GM18517 (cell line): ENCODE results near the gene TBL3.
"Not testable (repeated sequence)": the region's sequence is repeated elsewhere in the genome, so short reads cannot be mapped to it uniquely, and the experiment has no call there.

Source experiments
- ATAC-seq: cut with Tn5 transposase; IDR thresholded peaks from one replicate; pipeline ENCODE4 v1.9.1; 2021; ENCODE audit warnings: mild to moderate bottlenecking, moderate library complexity; ENCODE audit not compliant: unreplicated experiment

Gene TBL3

GRCh38 chr16:1998852-1999801 lies 27.3 kb downstream of the TBL3 start:
- ATAC-seq = no peak

DNA sequence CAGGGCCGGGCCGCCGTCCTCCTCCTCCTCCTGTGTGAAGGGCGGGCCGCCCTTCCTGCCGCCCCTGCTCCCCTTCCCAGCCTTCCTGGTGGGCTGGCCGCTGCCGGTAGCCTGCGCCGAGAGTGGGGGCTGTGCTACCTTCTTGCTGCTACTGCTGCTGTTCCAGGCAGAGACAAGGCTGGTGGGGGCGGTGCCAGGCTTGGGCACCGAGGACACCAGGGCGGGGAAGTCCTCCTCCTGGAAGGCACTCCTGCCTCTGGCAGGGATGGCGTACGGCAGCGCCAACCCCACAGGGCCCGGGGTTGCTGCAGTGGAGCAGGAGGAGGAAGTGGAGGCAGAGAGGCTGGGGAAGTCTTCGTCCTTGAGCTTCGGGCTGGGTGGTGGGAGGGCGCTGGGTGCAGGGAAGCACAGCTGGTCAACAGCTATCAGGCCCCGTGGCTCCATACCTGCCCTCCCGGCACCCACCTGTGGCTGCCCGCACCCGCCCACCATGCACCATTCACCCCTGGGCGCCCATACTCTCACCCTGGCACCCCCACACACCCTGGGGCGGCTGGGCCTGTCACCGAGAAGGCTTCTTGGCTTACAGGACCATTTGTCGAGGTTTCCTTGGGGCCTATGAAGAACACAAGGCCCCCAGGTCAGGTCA lies 28.1 kb downstream of the TBL3 start:
- no peak for ATAC-seq

- ATAC-seq = no peak
Measured at GRCh38 chr16:2001035-2001434, 29.2 kb downstream of the TBL3 start.

GRCh38 chr16:2001456-2002355 lies 29.9 kb downstream of the TBL3 start:
- ATAC-seq = no peak

- no peak for ATAC-seq
Measured at GRCh38 chr16:2002406-2003230, 30.8 kb downstream of the TBL3 start.

DNA sequence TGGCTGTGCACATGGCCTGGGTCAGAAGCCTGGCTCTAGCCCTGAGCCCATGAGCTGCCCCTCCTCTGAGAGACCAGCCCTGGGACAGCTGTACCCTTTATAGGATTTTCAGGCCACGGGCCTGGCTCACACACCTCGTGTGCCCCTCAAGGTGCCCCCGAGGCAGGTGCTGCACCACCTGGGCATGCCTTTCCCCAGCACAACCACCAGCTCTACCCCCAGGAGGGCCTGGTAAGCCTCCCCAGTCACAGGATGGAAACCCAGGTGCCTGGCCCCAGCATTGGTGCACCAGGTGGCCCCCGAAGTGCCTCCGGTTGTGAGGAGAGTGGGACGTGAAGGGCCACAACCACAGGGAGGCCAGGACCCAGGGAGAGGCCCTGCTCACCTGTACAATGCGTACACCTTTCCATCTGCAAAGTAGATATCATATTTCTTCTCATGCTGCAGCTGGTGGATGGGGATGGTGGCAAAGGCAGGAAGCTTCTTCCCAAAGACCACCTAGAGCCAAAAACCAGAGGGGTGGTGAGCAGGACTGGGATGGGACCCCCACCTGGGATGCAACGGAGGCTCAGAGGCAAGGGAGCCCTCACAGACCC lies 31.5 kb downstream of the TBL3 start:
- ATAC-seq = no peak

DNA sequence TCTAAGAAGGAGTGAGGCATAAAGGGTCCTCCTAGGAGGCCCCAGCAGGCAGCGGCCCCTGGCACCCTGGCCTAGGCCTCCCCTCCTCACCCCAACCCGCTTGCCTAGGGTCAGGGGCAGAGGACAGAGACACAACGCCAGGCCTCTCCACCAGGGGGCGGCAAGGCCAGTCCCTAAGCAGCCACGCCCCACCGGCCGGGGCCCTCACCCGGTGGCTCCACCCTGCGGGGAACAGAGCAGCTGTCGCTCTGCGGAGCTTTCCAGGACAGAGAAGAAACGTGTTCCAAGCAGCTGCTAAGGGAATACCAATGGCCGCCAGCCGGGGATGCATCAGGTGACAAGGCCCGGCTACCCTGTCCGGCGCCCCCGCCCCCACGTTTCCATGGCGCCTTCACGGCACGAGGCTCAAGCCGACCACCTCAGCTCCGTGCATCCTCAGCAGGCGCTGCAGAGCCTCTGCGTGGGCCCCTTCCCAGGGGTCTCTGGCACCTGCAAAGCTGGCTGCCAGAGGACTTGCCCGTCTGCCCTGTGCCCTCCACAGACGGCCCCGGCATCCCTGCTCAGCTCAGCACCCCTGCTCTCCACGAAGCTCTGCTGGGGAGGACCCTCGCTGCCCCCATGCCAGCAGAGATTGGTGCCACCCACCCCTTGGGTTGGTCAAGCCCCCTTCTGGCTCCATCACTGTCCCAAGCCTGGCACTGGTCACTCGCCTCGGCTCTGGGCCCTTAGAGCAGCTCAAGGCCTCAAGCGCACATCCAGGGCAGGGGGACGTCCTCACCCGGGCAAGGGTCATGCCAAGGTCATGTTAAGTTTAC lies 32.2 kb downstream of the TBL3 start:
- no peak for ATAC-seq

- no peak for ATAC-seq
Measured at GRCh38 chr16:2004795-2005517, 33.1 kb downstream of the TBL3 start.

GRCh38 chr16:2005646-2006045 lies 33.8 kb downstream of the TBL3 start:
- ATAC-seq = no peak

- ATAC-seq = no peak
Measured at GRCh38 chr16:2006317-2006716, 34.5 kb downstream of the TBL3 start.

DNA sequence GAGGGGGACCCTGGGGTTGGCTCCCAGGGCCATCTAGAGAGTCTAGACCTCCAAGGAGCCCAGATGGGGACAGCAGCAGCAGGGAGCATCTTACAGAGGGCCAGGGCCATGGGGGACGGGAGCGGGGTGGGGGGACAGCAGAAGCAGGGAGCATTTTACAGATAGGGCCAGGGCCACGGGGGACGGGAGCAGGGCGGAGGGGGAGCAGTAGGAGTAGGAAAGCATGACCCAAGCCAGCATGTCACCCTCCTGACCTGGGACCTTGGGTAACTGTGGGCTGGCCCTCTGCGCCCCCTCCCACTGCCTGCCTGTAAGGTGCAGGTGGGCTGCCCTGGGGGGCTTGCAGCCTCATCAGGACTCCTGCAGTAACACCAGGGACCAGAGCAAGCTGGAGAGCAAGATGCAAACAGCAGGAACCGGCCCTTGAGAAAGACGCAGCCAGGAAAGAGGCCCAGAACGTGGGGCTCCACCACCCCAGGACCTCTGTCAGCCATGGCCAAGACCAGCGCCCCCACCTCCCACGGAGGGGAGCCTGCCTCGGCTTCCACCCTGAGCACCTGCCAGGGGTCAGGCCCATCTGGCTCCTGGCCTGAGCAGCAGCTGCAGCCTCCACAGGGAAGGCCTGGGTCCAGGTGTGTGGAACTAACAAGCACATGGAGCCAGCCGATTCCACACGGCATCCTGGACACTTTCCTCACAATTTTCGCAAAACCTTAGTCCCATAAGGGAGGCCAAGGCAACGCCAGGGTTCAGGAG lies 35.4 kb downstream of the TBL3 start:
- ATAC-seq = no peak

DNA sequence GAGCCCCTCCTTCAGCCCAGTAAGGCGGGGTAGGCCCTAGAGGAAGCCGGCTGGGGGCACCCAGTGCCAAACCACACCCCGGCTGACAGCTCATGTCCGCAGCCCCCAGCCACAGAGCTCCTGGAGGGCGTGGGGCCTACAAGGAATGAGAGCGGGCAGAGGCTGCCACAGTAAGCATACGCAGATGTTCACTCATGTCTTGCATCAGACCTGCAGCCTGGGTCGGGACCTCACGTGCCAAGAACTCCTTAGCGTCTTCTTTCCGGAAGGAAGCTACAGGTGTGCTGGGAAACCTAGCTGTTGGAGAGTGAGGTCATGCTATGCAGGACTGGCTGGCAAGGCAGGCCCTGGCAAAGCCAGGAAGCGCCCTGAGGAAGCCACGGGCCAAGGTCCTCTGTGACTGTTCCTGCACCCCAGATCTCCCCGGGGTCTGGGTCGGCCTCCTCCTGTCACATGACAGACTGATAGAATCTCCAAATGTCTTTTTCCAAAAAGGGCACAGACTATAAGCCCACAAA lies 36.2 kb downstream of the TBL3 start:
- ATAC-seq = no peak

GRCh38 chr16:2008631-2009163 lies 36.8 kb downstream of the TBL3 start:
- no peak for ATAC-seq

DNA sequence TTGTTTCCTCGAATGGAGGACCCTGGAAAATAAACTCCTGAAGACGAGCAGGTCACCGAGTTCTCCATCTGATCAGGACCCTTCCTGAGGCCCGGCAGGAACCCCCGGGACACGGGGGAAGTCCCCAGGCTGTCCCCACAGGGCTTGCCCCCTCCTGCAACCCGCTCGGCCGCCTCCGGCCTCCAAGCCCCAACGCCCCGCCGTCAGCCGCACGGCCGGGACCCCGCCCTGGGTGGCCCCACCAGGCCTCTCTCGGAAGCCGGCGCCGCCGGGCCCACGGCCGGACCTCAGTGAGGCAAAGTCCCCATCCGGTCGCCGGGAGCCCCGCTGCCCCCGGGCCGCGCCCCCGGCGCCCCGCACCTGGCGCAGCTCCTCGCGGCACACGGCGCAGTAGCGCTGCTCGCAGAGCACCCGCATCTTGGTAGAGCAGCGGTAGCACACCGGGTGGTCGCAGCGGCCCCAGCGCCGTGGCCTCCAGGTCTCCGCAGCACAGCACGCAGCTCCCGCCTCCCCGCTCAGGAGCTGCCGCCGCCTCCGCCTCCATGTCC lies 37.4 kb downstream of the TBL3 start:
- peak; percentile 36 for ATAC-seq

DNA sequence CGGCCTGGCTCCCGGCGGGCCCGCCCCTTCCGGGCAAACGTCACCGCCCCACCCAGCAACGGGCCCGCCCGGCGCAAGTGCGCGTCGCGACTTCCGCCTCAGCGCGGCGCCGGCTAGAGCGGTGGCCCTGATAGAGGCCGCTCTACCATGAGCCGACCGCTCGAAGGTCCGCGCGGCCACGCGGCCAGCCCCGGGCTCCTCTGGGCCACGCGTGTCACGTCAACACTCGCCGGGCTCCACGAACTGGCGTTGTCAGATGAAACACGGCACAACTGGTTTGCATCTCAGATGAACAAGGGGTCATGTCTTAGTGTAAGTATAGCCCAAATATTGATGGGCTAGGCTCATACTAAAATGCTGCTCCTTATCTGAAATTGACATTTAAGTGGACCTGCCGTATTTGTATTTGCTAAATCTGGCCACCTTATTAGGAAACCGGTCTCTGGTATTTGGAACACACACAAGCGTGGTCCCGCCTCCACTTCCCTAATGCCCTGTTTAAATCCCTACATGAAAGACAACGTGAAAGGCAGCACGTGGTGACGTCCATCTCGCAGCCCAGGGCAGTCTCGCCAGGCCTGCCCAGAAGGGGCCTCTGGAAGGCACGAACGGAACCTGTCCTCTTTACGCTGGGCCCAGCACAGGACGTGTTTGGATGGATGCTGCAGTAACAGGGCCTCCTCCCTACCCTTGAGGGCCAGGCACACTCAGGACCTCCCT lies 38.1 kb downstream of the TBL3 start, which contains the start of gene ZNF598:
Gene ZNF598, minus strand, starts transcription at position 31 of the 720 bp plus-strand sequence.
- ATAC-seq = peak; percentile 53

DNA sequence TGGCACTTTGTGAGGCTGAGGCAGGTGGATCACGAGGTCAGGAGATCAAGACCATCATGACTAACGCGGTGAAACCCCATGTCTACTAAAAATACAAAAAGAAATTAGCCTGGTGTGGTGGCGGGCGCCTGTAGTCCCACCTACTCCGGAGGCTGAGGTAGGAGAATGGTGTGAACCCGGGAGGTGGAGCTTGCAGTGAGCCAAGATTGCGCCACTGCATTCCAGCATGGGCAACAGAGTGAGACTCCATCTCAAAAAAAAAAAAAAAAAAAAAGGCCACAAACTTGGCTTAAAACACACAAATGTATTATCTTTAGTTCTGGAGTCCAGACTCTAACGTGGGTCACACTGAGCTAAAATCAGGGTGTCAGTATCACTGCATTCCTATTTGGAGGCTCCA lies 39.9 kb downstream of the TBL3 start:
- not testable (repeated sequence) for ATAC-seq
